ENCODE measurements around the gene SLC37A1. TPM values are rescaled to one million over a fixed set of nuclear protein-coding genes. Genes with fewer than 3 reads are reported as not detected.
A peak's percentile ranks its signal among the peaks of the same experiment; 100 is the strongest.

Gene SLC37A1
- total RNA-seq, 1 experiment from 2014 or later = 37.7 TPM

DNA sequence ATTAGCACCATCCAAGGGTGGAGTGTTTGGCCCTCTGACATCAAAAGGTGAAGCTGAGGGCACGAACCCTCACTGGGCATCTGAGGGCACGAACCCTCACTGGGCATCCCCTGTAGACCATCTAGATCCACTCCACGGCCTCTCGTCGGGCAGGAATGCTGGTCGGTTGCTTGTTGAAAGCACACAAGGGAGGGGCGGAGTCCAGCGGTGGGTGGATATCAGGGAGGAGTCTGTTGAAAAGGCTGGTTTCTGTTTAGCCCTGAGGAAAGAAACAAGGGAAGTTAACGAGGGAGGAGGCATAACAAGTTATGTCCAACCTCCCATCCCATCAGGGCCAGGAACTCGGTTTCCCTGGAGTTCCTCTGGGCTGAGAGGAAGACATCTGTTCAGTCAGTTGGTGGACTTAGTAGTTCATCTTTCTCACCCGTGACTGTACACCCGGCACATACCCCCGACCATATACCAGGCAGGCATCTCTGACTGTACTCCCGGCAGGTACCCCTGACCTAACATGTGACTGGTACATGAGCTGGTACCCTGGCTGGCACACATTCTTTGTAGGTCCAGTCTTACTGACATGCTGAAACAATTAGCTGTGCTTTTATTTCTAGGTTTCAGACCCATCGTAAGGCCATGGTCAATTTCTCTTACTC is 107.6 kb downstream of the SLC37A1 start:
- H3K23me2 ChIP-seq (ENCODE audit: insufficient read length, low read depth, low read length, poor library complexity, severe bottlenecking) = peaks cover under 1% of the 10 kb centered on the region
- no peak overlapping the region for H3K18ac ChIP-seq (ENCODE audit: insufficient read length, low read depth, low read length)
- H4K91ac ChIP-seq (ENCODE audit: insufficient read length, low read depth, low read length) = no peak overlapping the region
- no peak overlapping the region for H2AK5ac ChIP-seq (ENCODE audit: insufficient read length, low read length)
- no peaks in the 10 kb centered on the region for H3K79me2 ChIP-seq (ENCODE audit: insufficient read depth, low read length)
- H3K23ac ChIP-seq (ENCODE audit: insufficient read length, low read depth, low read length) = no peak overlapping the region
- no peak overlapping the region for H4K8ac ChIP-seq (replicated peaks; ENCODE audit: insufficient read length, low read depth, low read length)
- H3K56ac ChIP-seq (ENCODE audit: insufficient read length, low read depth, low read length) = no peak overlapping the region
- no peaks in the 10 kb centered on the region for H4K20me1 ChIP-seq (ENCODE audit: control insufficient read depth, insufficient read depth, insufficient read length)
- H2BK20ac ChIP-seq (ENCODE audit: low read depth, low read length, poor library complexity, severe bottlenecking) = no peak overlapping the region
- no CpG with 5 or more reads among the region's 15 CpGs for WGBS (ENCODE audit: extremely low coverage, insufficient read length, low lambda C conversion rate)
- Mint-ChIP-seq H3K4me3 (no peak overlapping the region), H3K36me3 (ENCODE audit: insufficient read depth in 1 of 3, low read depth in 3 of 3) (no peaks in the 10 kb centered on the region), H3K27me3 (ENCODE audit: low read depth) (peaks cover 49% of the 10 kb centered on the region), H3K4me1 (peaks cover 19 to 21% of the 10 kb centered on the region in 2 experiments), H3K9me3 (peaks cover 3% of the 10 kb centered on the region in 2 experiments; a peak in 2 of 5 replicates), H3K27ac (peak overlapping the region in 1 of 3 experiments; percentile 28; a peak in 1 of 7 replicates)
- no peak overlapping the region for H3T11ph ChIP-seq (ENCODE audit: low read length)
- no peak for DNase-seq
- no peaks in the 10 kb centered on the region for H3K27me3 ChIP-seq (ENCODE audit: insufficient read depth, low read length)
- no peaks in the 10 kb centered on the region for H3K79me1 ChIP-seq (ENCODE audit: insufficient read depth, low read depth, low read length, poor library complexity, severe bottlenecking)
- H3K9me3 ChIP-seq (ENCODE audit: control insufficient read depth, low read depth, low read length) = no peaks in the 10 kb centered on the region
- no peak overlapping the region for H2AFZ ChIP-seq (ENCODE audit: low read length)
- no peak overlapping the region for H2BK5ac ChIP-seq (ENCODE audit: insufficient read length, low read length)
- H2BK12ac ChIP-seq (ENCODE audit: insufficient read length, low read depth, low read length) = no peak overlapping the region
- no peak overlapping the region for H3K14ac ChIP-seq (ENCODE audit: insufficient read depth, low read length)
- no peaks in the 10 kb centered on the region for H3K4me1 ChIP-seq (ENCODE audit: insufficient read depth, low read length)
- H3K9ac ChIP-seq (ENCODE audit: extremely low read depth, insufficient read length, low read length) = no peak overlapping the region
- TF ChIP-seq, protein P1, sequence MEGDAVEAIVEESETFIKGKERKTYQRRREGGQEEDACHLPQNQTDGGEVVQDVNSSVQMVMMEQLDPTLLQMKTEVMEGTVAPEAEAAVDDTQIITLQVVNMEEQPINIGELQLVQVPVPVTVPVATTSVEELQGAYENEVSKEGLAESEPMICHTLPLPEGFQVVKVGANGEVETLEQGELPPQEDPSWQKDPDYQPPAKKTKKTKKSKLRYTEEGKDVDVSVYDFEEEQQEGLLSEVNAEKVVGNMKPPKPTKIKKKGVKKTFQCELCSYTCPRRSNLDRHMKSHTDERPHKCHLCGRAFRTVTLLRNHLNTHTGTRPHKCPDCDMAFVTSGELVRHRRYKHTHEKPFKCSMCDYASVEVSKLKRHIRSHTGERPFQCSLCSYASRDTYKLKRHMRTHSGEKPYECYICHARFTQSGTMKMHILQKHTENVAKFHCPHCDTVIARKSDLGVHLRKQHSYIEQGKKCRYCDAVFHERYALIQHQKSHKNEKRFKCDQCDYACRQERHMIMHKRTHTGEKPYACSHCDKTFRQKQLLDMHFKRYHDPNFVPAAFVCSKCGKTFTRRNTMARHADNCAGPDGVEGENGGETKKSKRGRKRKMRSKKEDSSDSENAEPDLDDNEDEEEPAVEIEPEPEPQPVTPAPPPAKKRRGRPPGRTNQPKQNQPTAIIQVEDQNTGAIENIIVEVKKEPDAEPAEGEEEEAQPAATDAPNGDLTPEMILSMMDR (conservative IDR thresholded peaks at IDR 0.05) = no peak
- no peak overlapping the region for H3K27ac ChIP-seq (ENCODE audit: insufficient read length, low read depth, low read length)
- H2BK15ac ChIP-seq (ENCODE audit: low read depth, low read length) = no peak overlapping the region
- H3K4me2 ChIP-seq (ENCODE audit: insufficient read depth, insufficient read length, low read length) = no peak overlapping the region
- H4K5ac ChIP-seq (ENCODE audit: insufficient read length, low read depth, low read length) = no peak overlapping the region
- H3K4ac ChIP-seq (ENCODE audit: low read depth, low read length) = no peak overlapping the region
- H2BK120ac ChIP-seq (ENCODE audit: low read depth, low read length, poor library complexity, severe bottlenecking) = no peak overlapping the region
